Metanephros (tissue), 2 donors: ENCODE data around the gene HEATR5A. TPM values are rescaled to one million over a fixed set of nuclear protein-coding genes. Genes with fewer than 3 reads are reported as not detected.

Experiments used
- small RNA-seq: library from RNA; depleted of rRNA; stranded (forward); fragments of <200 nt; gene quantifications from one replicate; pipeline ENCODE3, GENCODE V24; 2014; ENCODE audit warnings: low replicate concordance
- total RNA-seq: library from RNA; depleted of rRNA; stranded (reverse); fragments of >200 nt; gene quantifications from one replicate; pipeline ENCODE4 v1.2.3, GENCODE V29; 2014

The HEATR5A gene
- total RNA-seq, result 25.0 TPM

GRCh38 chr14:31420319-31421111 lies at the start of gene HEATR5A:
Gene HEATR5A (minus strand): TSS chr14:31420550. CDS start chr14:31402975, 17,575 bp downstream.

GRCh38 chr14:31456841-31457664 lies 36.7 kb upstream of the HEATR5A start, which contains the start of gene DTD2:
Gene DTD2 (minus strand): TSS chr14:31457506. CDS start chr14:31457393, 113 bp downstream.

Small RNA genes within 50 kb of the gene (small RNA-seq; reads per million reads assigned to genes)
- gene RF00019, result not detected

Other genes starting within 250 kb of the HEATR5A start
- gene HECTD1, start 212.8 kb downstream of the HEATR5A start, total RNA-seq, result 232 TPM
- 29.5 TPM for gene DTD2, start 37.0 kb upstream of the HEATR5A start, total RNA-seq
- not detected for gene GPR33, start 67.5 kb upstream of the HEATR5A start, total RNA-seq
- gene NUBPL, start 140.9 kb upstream of the HEATR5A start, total RNA-seq, result 26.6 TPM